Skeletal muscle satellite cell (primary cell): ENCODE measurements around the gene APOM.

Experiments
- H3K27me3 ChIP-seq: 2 replicates; pipeline ENCODE4 v1.7.0; 2013; ENCODE audit warnings: low read length; ENCODE audit not compliant: control insufficient read depth, insufficient read depth
- H3K36me3 ChIP-seq: 2 replicates; pipeline ENCODE4 v1.7.0; 2013; ENCODE audit warnings: mild to moderate bottlenecking, control low read depth, low read length; ENCODE audit not compliant: insufficient read depth
- H3K4me1 ChIP-seq: 2 replicates; pipeline ENCODE4 v1.7.0; 2013; ENCODE audit warnings: low read length; ENCODE audit not compliant: control insufficient read depth, insufficient read depth
- H3K4me2 ChIP-seq: 2 replicates; pipeline ENCODE4 v1.7.0; 2013; ENCODE audit warnings: mild to moderate bottlenecking, low read length
- H3K4me3 ChIP-seq: 2 replicates; pipeline ENCODE4 v1.7.0; 2013; ENCODE audit warnings: low read length
- H3K9ac ChIP-seq: 2 replicates; pipeline ENCODE4 v1.7.0; 2013; ENCODE audit warnings: mild to moderate bottlenecking, low read depth, low read length, moderate library complexity
- H3K9me3 ChIP-seq: replicated peaks from 2 replicates; pipeline ENCODE4 v1.7.0; 2013; ENCODE audit warnings: mild to moderate bottlenecking, control low read depth, low read length

Gene APOM

GRCh38 chr6:31691078-31691463 is 35.4 kb downstream of the APOM start:
- Histone ChIP-seq H3K9me3 (no peaks in the 10 kb centered on the region), H3K27me3 (no peaks in the 10 kb centered on the region), H3K4me2 (no peak overlapping the region), H3K36me3 (peaks cover 75% of the 10 kb centered on the region), H3K4me3 (no peak overlapping the region), H3K9ac (no peak overlapping the region), H3K4me1 (no peaks in the 10 kb centered on the region)

GRCh38 chr6:31691564-31692108 is 35.9 kb downstream of the APOM start:
- H3K9me3 ChIP-seq: no peaks in the 10 kb centered on the region
- no peak overlapping the region for H3K4me3 ChIP-seq
- H3K27me3 ChIP-seq: no peaks in the 10 kb centered on the region
- H3K9ac ChIP-seq: no peak overlapping the region
- H3K4me1 ChIP-seq: no peaks in the 10 kb centered on the region
- H3K4me2 ChIP-seq: no peak overlapping the region
- H3K36me3 ChIP-seq: peaks cover 72% of the 10 kb centered on the region

- H3K4me2 ChIP-seq: no peak overlapping the region
- no peak overlapping the region for H3K9ac ChIP-seq
- peaks cover 68% of the 10 kb centered on the region for H3K36me3 ChIP-seq
- H3K27me3 ChIP-seq: no peaks in the 10 kb centered on the region
- H3K4me1 ChIP-seq: no peaks in the 10 kb centered on the region
- H3K4me3 ChIP-seq: no peak overlapping the region
- H3K9me3 ChIP-seq: no peaks in the 10 kb centered on the region
Measured at GRCh38 chr6:31692353-31692752, 36.7 kb downstream of the APOM start.

GRCh38 chr6:31692886-31693285 is 37.2 kb downstream of the APOM start:
- Histone ChIP-seq H3K27me3 (no peaks in the 10 kb centered on the region), H3K4me1 (peaks cover 2% of the 10 kb centered on the region), H3K9ac (no peak overlapping the region), H3K4me3 (no peak overlapping the region), H3K9me3 (no peaks in the 10 kb centered on the region), H3K36me3 (peaks cover 63% of the 10 kb centered on the region), H3K4me2 (no peak overlapping the region)

- Histone ChIP-seq H3K9me3 (no peaks in the 10 kb centered on the region), H3K36me3 (peaks cover 56% of the 10 kb centered on the region)
Measured at GRCh38 chr6:31693535-31693934, 37.8 kb downstream of the APOM start.

GRCh38 chr6:31697555-31697954 is 41.9 kb downstream of the APOM start:
- Histone ChIP-seq H3K27me3 (no peaks in the 10 kb centered on the region), H3K4me1 (peaks cover 16% of the 10 kb centered on the region), H3K9ac (no peak overlapping the region), H3K4me2 (no peak overlapping the region), H3K36me3 (peaks cover 28% of the 10 kb centered on the region), H3K9me3 (no peaks in the 10 kb centered on the region), H3K4me3 (no peak overlapping the region)

More at GRCh38 chr6:31693535-31693934, 37.8 kb downstream of the APOM start:
- Histone ChIP-seq H3K4me2 (no peak overlapping the region), H3K4me1 (peaks cover 2% of the 10 kb centered on the region), H3K4me3 (no peak overlapping the region), H3K27me3 (no peaks in the 10 kb centered on the region), H3K9ac (no peak overlapping the region)

GRCh38 chr6:31700740-31701401 is 45.2 kb downstream of the APOM start:
- peak overlapping the region; percentile 80 for H3K4me2 ChIP-seq
- H3K4me3 ChIP-seq: no peak overlapping the region
- peaks cover 24% of the 10 kb centered on the region for H3K4me1 ChIP-seq
- H3K9me3 ChIP-seq: no peaks in the 10 kb centered on the region
- H3K36me3 ChIP-seq: peaks cover 10% of the 10 kb centered on the region
- peak overlapping the region; percentile 13 for H3K9ac ChIP-seq
- H3K27me3 ChIP-seq: no peaks in the 10 kb centered on the region

GRCh38 chr6:31701666-31702404 is 46.1 kb downstream of the APOM start:
- Histone ChIP-seq H3K4me2 (peak overlapping the region; percentile 80), H3K9me3 (no peaks in the 10 kb centered on the region), H3K4me3 (peak overlapping the region; percentile 91), H3K9ac (peak overlapping the region; percentile 95), H3K4me1 (peaks cover 24% of the 10 kb centered on the region), H3K36me3 (peaks cover 6% of the 10 kb centered on the region), H3K27me3 (no peaks in the 10 kb centered on the region)

GRCh38 chr6:31702405-31702818 is 46.7 kb downstream of the APOM start:
- H3K36me3 ChIP-seq: peaks cover 4% of the 10 kb centered on the region
- peak overlapping the region; percentile 91 for H3K4me3 ChIP-seq
- no peaks in the 10 kb centered on the region for H3K27me3 ChIP-seq
- peak overlapping the region; percentile 95 for H3K9ac ChIP-seq
- H3K4me2 ChIP-seq: peak overlapping the region; percentile 80
- H3K9me3 ChIP-seq: no peaks in the 10 kb centered on the region
- peaks cover 24% of the 10 kb centered on the region for H3K4me1 ChIP-seq

GRCh38 chr6:31702819-31703716 is 47.4 kb downstream of the APOM start, which contains the start of gene ABHD16A:
TSS of gene ABHD16A (minus strand) at chr6:31703324. CDS start at chr6:31703281, 43 bp downstream.
- Histone ChIP-seq H3K36me3 (peaks cover 4% of the 10 kb centered on the region), H3K4me3 (peak within 1 kb of the TSS; percentile 91)

GRCh38 chr6:31705931-31706330 is 50.2 kb downstream of the APOM start:
- no peaks in the 10 kb centered on the region for H3K9me3 ChIP-seq
- H3K4me2 ChIP-seq: no peak overlapping the region
- H3K4me1 ChIP-seq: peaks cover 21% of the 10 kb centered on the region
- no peaks in the 10 kb centered on the region for H3K27me3 ChIP-seq
- H3K36me3 ChIP-seq: no peaks in the 10 kb centered on the region
- no peak overlapping the region for H3K4me3 ChIP-seq
- no peak overlapping the region for H3K9ac ChIP-seq

More at GRCh38 chr6:31702819-31703716, 47.4 kb downstream of the APOM start, which contains the start of gene ABHD16A:
- Histone ChIP-seq H3K4me2 (peak within 1 kb of the TSS; percentile 80), H3K4me1 (peaks cover 21% of the 10 kb centered on the region), H3K27me3 (no peaks in the 10 kb centered on the region), H3K9me3 (no peaks in the 10 kb centered on the region), H3K9ac (peak within 1 kb of the TSS; percentile 95)
